ENCODE data around the gene PTPN21.

Gene PTPN21

GRCh38 chr14:88422919-88423650 is 131.7 kb downstream of the PTPN21 start:
- no peaks in the 10 kb centered on the region for H4K20me1 ChIP-seq (ENCODE audit: insufficient read depth, low read length)
- H2AFZ ChIP-seq (ENCODE audit: low read length), result no peak overlapping the region
- no peaks in the 10 kb centered on the region for H3K9me2 ChIP-seq (replicated peaks; ENCODE audit: insufficient read depth, low read length)
- TF ChIP-seq CTCF (IDR thresholded peaks at IDR 0.05; ENCODE audit: low read length) (no peak), EZH2 (optimal IDR thresholded peaks at IDR 0.05; ENCODE audit: low read depth, low read length) (no peak), EZH2phosphoT487 (IDR thresholded peaks at IDR 0.05; ENCODE audit: low read length) (no peak)
- H3K36me3 ChIP-seq (replicated peaks; ENCODE audit: insufficient read depth, low read length), result no peaks in the 10 kb centered on the region
- H3K9ac ChIP-seq (ENCODE audit: low read length), result no peak overlapping the region
- no peak overlapping the region for H3K4me3 ChIP-seq (ENCODE audit: low read length)
- no peaks in the 10 kb centered on the region for H3F3A ChIP-seq (ENCODE audit: insufficient read depth, low read length)
- H3K27me3 ChIP-seq (replicated peaks; ENCODE audit: insufficient read depth, low read length), result no peaks in the 10 kb centered on the region
- no peaks in the 10 kb centered on the region for H3K79me2 ChIP-seq (ENCODE audit: low read length)
- H3K4me1 ChIP-seq (ENCODE audit: low read length), result no peaks in the 10 kb centered on the region
- H3K9me3 ChIP-seq (replicated peaks; ENCODE audit: insufficient read depth, low read length), result no peaks in the 10 kb centered on the region
- no peak for DNase-seq
- H3K27ac ChIP-seq (ENCODE audit: low read length), result no peak overlapping the region
- no peak overlapping the region for H3K4me2 ChIP-seq (ENCODE audit: low read depth, low read length)

GRCh38 chr14:88422047-88422446 is 132.8 kb downstream of the PTPN21 start:
- Histone ChIP-seq H3F3A (ENCODE audit: insufficient read depth, low read length) (no peaks in the 10 kb centered on the region), H2AFZ (ENCODE audit: low read length) (no peak overlapping the region), H3K9ac (ENCODE audit: low read length) (no peak overlapping the region), H3K4me2 (ENCODE audit: low read depth, low read length) (no peak overlapping the region), H3K9me3 (replicated peaks; ENCODE audit: insufficient read depth, low read length) (no peaks in the 10 kb centered on the region), H3K36me3 (replicated peaks; ENCODE audit: insufficient read depth, low read length) (no peaks in the 10 kb centered on the region), H3K4me1 (ENCODE audit: low read length) (no peaks in the 10 kb centered on the region), H3K79me2 (ENCODE audit: low read length) (no peaks in the 10 kb centered on the region), H3K4me3 (ENCODE audit: low read length) (no peak overlapping the region), H3K27ac (ENCODE audit: low read length) (no peak overlapping the region), H3K9me2 (replicated peaks; ENCODE audit: insufficient read depth, low read length) (no peaks in the 10 kb centered on the region), H3K27me3 (replicated peaks; ENCODE audit: insufficient read depth, low read length) (no peaks in the 10 kb centered on the region), H4K20me1 (ENCODE audit: insufficient read depth, low read length) (no peaks in the 10 kb centered on the region)
- no peak for TF ChIP-seq EZH2phosphoT487 (IDR thresholded peaks at IDR 0.05; ENCODE audit: low read length)
- TF ChIP-seq EZH2 (optimal IDR thresholded peaks at IDR 0.05; ENCODE audit: low read depth, low read length), result no peak
- TF ChIP-seq CTCF (IDR thresholded peaks at IDR 0.05; ENCODE audit: low read length), result no peak
- DNase-seq, result no peak

GRCh38 chr14:88421286-88421685 is 133.5 kb downstream of the PTPN21 start:
- DNase-seq, result no peak
- TF ChIP-seq EZH2 (optimal IDR thresholded peaks at IDR 0.05; ENCODE audit: low read depth, low read length) (no peak), CTCF (IDR thresholded peaks at IDR 0.05; ENCODE audit: low read length) (no peak), EZH2phosphoT487 (IDR thresholded peaks at IDR 0.05; ENCODE audit: low read length) (no peak)

More at GRCh38 chr14:88421286-88421685, 133.5 kb downstream of the PTPN21 start:
- no peaks in the 10 kb centered on the region for H3K9me2 ChIP-seq (replicated peaks; ENCODE audit: insufficient read depth, low read length)
- H3F3A ChIP-seq (ENCODE audit: insufficient read depth, low read length), result no peaks in the 10 kb centered on the region
- H3K27me3 ChIP-seq (replicated peaks; ENCODE audit: insufficient read depth, low read length), result no peaks in the 10 kb centered on the region
- no peak overlapping the region for H3K4me3 ChIP-seq (ENCODE audit: low read length)
- H3K4me1 ChIP-seq (ENCODE audit: low read length), result no peaks in the 10 kb centered on the region
- H3K27ac ChIP-seq (ENCODE audit: low read length), result no peak overlapping the region
- no peaks in the 10 kb centered on the region for H3K79me2 ChIP-seq (ENCODE audit: low read length)
- H2AFZ ChIP-seq (ENCODE audit: low read length), result no peak overlapping the region
- H3K4me2 ChIP-seq (ENCODE audit: low read depth, low read length), result no peak overlapping the region
- no peaks in the 10 kb centered on the region for H4K20me1 ChIP-seq (ENCODE audit: insufficient read depth, low read length)
- H3K9ac ChIP-seq (ENCODE audit: low read length), result no peak overlapping the region
- H3K9me3 ChIP-seq (replicated peaks; ENCODE audit: insufficient read depth, low read length), result no peaks in the 10 kb centered on the region
- H3K36me3 ChIP-seq (replicated peaks; ENCODE audit: insufficient read depth, low read length), result no peaks in the 10 kb centered on the region

Data from MM.1S (cell line).